Tibial nerve (tissue), 4 donors: ENCODE data around the gene COPE.

Experiments used
- CTCF ChIP-seq, 5 experiments: fragments of 200-600 bp in 3 of 5; fragments of 450-650 bp in 2 of 5; sonication (generic) in 3 of 5; IDR thresholded peaks; one replicate each; pipeline ENCODE4 v1.5.1; 2016 to 2019; ENCODE audit warnings: antibody characterized with exemption in 5 of 5, mild to moderate bottlenecking in 3 of 5, moderate library complexity in 2 of 5
- EP300 ChIP-seq, 2 donors: sonication (generic); formaldehyde crosslinking; IDR thresholded peaks; one replicate each; pipeline ENCODE4 v1.6.1; 2017; ENCODE audit warnings: antibody characterized with exemption in 2 of 2, mild to moderate bottlenecking in 1 of 2
- POLR2A ChIP-seq, 2 donors: fragments of 450-650 bp; IDR thresholded peaks; one replicate each; pipeline ENCODE4 v1.6.1; 2017; ENCODE audit warnings: antibody characterized with exemption in 2 of 2, mild to moderate bottlenecking in 2 of 2, moderate library complexity in 2 of 2

DNA sequence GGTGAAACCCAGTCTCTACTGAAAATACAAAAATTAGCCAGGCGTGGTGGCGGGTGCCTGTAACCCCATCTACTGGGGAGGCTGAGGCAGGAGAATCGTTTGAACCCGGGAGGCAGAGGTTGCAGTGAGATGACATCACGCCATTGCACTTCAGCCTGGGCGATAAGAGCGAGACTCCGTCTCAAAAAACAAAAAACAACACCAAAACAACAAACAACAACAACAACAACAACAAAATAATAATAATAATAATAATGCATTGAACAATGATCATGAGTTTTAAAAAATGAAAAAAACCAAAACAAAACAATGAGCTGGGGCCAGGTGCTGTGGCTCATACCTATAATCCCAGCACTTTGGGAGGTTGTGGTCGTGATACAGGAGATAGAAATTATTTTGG, 44.9 kb upstream of the COPE start:
- no peak for TF ChIP-seq POLR2A (IDR thresholded peaks at IDR 0.05)
- TF ChIP-seq CTCF (IDR thresholded peaks at IDR 0.05): no peak
- TF ChIP-seq EP300 (IDR thresholded peaks at IDR 0.05): no peak
